HG03135 (cell line): ENCODE measurements around the gene COL23A1.

Experiments
- ATAC-seq: cut with Tn5 transposase; IDR thresholded peaks from one replicate; pipeline ENCODE4 v1.9.1; 2021; ENCODE audit warnings: mild to moderate bottlenecking, moderate library complexity; ENCODE audit not compliant: unreplicated experiment

The COL23A1 gene

GRCh38 chr5:178479261-178479660 lies 110.9 kb downstream of the COL23A1 start:
- no peak for ATAC-seq

DNA sequence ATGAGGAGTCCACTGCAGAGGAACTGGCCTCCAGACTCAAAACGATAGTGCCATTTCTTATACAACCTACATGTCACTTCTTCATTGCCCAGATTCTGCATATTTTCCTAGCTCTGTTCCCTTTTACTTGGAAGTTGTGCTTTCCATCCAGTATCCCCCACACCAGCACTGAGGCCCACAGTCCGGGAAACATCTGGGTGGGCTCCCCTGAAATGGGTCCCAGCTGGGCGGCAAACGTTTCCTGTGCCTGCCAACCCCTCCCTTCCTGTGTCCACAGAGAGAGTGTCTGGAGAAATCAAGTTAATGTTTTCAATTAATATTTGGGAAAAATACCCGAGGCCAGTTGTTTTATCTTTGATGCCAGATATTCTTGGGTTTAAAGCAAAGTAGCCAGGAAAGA lies 111.8 kb downstream of the COL23A1 start:
- ATAC-seq: no peak

DNA sequence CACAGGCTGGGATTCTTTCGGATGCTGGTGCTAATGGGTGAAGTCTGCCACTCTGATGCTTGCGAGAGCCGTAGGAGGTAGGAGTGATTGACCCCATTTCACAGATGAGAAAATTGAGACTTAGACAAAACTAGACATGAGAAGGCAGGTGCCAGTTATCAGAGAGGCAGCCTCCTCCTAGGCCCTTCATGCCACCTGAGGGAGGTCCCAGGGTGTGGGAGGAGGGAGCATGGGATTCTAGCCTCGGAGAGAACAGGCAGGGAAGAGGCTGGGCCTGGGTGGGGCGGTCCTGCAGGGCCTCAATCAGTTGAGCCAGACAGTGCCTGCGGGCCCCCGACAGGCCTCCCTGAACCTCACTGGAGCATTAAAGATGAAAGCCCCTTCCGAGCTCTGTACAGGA lies 112.4 kb downstream of the COL23A1 start:
- ATAC-seq: no peak

- no peak for ATAC-seq
Measured at GRCh38 chr5:178476972-178477754, 113.0 kb downstream of the COL23A1 start.

DNA sequence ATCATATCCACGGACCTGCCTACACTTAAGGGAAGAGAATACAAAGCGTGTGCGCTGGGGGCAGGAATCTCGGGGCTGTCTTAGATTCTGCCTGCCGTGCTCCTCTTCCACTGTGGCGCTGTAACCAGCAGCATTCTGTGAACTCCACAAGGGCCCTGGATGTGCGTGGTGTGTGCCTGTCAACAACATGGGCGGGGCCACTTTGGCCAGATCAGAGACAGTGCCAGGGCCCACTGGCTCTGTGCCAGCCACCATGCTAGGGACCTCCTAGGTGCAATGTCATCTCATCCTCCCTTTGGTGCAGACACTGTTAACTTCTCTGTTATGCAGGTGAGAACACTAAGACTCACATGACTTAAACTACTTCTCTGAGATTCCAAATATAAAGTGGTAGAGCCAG lies 113.7 kb downstream of the COL23A1 start:
- ATAC-seq: no peak

DNA sequence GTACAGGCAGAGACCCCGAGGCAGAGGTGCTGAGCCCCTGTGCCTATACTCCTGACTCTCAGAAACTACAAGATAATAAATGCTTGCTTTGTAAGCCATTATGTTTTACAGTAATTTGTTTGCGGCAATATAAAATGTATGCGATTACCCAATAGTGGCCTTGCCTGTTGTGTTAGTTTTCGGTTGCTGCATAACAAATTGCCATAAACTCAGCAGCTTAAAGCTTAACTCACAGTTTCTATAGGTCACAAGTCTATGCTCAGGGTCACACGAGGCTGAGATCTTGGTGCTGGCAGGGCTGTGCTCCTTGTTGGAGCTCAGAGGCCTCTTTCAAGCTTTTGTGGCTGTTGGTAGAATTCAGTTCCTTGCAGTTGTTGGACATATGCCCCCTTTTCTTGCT lies 114.8 kb downstream of the COL23A1 start:
- no peak for ATAC-seq

DNA sequence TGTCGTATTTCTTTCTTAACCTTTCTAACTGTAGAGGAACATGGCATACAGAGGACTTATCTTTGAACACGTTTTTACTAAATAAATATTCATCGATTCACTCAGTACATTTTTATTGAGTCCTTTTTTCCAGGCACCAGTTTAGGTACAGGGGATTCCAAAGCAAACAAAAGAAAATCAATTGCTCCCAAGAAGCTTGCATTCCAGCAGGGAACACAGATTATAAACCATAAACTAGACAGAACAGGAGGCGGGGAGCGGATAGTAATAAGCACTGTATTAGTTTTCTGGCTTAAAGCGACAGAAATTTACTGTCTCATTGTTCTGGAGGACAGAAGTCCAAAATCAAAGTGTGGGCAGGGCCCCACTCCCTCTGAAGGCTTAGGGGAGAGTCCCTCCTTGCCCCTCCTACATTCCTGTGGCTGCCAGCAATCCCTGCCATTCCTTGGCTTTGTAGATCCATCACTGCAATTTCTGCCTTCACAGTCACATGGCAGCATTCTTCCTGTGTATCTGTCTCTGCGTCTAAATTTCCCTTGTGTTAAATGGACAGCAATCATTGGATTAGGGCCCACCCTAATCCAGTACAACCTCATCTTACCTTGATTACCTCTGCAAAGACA lies 115.5 kb downstream of the COL23A1 start:
- ATAC-seq: no peak

- ATAC-seq: no peak
Measured at GRCh38 chr5:178473854-178474253, 116.3 kb downstream of the COL23A1 start.

DNA sequence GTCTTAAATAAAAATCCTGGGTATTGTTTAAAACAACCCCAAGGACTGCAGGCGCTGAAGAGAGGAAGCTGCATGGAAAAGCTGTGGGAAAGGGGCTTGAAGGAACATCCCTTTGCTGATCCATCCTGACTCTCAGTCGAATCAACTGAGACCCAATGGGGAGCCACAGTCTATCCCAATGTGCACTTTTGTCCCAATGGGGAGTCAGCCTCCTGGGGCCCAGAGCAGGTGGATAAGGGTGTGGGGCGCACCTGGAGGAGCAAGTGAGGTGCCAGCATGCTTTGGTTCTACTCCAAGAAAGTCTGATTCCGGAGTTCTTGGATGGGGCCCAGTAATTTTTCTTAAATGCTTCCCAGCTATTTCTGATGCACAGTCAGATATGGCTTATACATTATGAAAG lies 118.1 kb downstream of the COL23A1 start:
- no peak for ATAC-seq

DNA sequence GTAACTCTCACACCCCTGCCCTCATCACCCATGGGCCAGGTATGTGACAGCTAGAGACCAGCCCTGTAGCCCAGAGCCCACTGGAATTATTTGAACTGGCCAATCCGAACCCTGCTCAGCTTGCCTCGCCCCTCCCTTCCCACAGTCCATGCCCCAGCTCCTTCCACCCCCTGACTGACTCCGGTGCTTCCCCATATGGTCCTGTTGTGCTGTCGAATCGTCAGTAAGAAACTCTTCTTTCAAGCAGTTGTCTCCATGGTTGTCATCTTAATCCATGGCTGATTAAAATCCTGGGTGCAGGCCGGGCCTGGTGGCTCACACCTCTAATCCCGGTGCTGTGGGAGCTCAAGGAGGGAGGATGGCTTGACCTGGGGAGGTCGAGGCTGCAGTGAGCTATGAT lies 118.5 kb downstream of the COL23A1 start:
- no peak for ATAC-seq

DNA sequence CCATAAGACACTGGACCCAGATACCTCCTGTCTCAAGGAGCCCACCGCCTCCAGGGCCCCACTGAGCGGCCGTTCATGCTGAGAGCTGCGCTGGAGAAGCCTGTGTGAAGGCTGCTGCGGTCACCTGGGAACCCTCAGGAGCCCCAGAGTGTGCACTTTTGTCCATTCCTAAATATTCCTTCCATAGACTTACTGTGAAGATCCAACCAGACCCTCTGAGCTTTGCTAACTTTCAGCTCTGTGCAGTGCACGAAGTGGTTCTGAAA lies 119.5 kb downstream of the COL23A1 start:
- no peak for ATAC-seq

- ATAC-seq: no peak
Measured at GRCh38 chr5:178469975-178470759, 120.0 kb downstream of the COL23A1 start.

GRCh38 chr5:178469011-178469974 lies 120.9 kb downstream of the COL23A1 start:
- no peak for ATAC-seq

GRCh38 chr5:178468196-178468685 lies 122.0 kb downstream of the COL23A1 start:
- ATAC-seq: no peak

GRCh38 chr5:178467568-178468195 lies 122.5 kb downstream of the COL23A1 start:
- ATAC-seq: no peak

- ATAC-seq: no peak
Measured at GRCh38 chr5:178467205-178467567, 123.0 kb downstream of the COL23A1 start.

DNA sequence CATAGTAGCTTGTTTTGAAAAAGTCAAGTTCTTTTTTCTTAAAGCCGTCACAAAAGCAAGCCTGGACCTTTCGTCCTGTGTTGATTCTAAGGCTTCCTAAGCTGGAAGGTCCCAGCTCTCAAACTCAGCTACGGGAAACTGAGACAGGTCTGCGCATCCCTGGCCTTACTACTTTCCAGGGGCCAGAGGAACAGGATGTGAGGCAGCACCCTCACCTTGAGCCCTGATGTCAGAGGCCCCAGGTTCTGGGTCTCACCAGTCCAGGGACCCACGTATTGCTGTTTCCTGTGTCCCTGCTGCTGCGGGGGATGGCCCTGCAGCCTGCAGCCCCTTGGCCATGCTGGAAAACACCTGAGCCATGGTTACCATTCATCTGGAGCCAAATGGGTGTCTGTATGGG lies 123.9 kb downstream of the COL23A1 start:
- no peak for ATAC-seq

DNA sequence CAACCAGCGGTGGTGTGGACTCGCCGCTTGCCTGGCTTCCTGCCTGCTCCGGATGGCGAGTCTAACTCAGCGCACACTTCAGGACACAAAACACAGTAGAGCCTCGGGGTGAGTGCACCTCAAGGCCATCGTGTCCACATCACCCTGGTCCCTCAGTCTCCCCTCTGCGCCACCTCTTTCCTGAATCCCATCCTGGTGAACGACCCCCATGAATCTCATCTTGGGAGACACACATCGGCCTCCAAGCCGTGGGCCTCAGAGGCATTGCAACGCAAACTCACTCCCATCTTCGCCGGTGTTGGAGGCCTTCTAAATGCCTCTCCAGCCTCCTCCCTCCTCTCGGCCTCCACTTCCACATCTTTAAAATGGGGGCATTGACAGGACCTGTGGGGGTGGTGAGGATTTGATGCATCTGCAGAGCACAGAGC lies 124.3 kb downstream of the COL23A1 start:
- no peak for ATAC-seq

DNA sequence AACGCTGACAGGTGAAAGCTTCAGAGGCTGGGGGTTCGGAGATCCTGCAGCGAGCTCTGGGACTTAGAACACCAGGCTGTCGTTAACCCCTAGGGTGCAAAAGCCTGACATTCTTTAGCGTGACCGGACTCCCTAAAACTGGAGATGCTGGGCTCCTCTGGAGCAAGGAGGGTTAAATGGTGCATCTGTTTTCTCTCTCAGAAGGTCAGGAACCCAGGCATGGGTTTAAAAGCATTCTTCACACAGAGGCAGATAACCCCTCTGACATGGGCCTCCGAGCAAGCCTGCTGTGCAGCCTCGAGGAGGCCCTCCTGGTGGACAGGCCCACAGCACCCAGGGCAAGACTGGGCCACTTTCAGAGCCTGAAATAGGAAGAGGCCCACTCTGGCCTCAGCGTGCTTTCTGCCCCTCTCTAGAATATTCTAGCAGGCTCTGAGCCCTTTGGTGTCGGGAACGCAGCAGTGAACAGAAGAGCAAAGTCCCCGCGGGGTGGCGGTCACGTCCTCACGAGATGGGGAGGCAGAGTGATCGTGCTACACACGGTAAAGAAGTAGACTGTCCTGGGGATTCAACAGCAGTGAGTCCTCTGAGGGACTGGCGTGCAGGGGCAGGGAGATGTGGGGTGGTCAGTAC lies 124.8 kb downstream of the COL23A1 start:
- no peak for ATAC-seq
